ENCODE measurements around the gene PBLD.

PBLD gene

GRCh38 chr10:68235111-68235510 lies 97.6 kb downstream of the PBLD start:
- DNase-seq (ENCODE audit: low spot score), result no peak

GRCh38 chr10:68233046-68233445 lies 99.7 kb downstream of the PBLD start:
- DNase-seq (ENCODE audit: low spot score), result no peak
